GM18507 (cell line): ENCODE results near the gene MTX2.
"Not testable (repeated sequence)": the region's sequence is repeated elsewhere in the genome, so short reads cannot be mapped to it uniquely, and the experiment has no call there.

Experiments used
- DNase-seq: peaks from one replicate; pipeline ENCODE4 v3.0.0; 2011; ENCODE audit warnings: low read depth; ENCODE audit not compliant: insufficient read length; ENCODE audit errors: extremely low spot score
- FAIRE-seq: peaks from 2 replicates; lab custom pipeline; 2011; peaks lifted over from hg19 to GRCh38; lab: Jason Lieb, UNC

Gene MTX2

DNA sequence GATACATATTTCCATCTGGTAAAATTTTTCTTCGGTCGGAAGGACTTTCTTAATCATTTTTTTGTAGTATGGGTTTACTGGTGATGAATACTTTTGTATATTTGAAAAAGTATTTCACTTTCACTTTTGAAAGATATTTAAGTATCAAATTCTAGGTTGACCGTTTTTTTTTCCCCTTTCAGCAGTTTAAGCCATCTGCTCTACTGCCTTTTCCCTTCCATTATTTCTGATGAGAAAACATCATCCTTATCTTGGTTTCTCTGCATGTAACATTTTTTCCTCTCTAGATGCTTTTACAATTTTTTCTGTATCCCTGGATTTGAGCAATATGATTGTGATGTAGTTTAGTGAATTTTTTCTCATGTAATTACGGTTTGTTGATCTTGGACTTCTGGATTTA is 87.0 kb downstream of the MTX2 start:
- DNase-seq (no peak), FAIRE-seq (no peak)

DNA sequence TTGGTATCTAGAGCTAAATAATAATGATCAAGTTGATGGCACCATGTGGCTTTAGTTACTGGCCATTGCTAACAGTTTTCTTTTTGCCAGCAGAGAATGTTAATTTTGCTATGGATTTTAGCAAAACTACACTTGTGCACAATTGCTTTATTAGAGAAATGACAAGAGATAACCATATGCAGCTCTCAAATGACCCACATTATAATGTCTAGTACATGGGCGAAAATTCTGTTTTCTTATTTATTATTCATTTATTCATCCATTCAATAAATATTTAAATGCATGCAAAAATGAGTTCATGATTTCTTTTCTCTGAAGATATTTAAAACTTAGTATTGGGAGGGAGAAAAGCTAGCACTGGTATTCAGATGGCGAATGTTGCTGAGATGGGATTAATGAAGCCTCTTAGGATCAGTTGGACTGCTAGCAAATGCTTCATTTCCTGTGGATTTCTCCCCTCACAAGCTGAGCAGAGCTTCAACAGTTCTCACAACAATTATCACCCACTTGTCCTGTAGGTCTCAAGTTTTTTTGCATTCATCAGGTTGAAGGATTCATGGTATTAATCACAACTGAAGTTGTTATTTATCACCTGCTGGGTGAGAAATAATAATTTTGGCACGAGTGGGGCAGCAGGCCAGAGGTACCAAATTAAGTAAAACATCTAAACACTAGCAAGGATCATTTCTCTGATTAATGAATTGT is 95.2 kb downstream of the MTX2 start:
- no peak for DNase-seq
- FAIRE-seq: no peak

DNA sequence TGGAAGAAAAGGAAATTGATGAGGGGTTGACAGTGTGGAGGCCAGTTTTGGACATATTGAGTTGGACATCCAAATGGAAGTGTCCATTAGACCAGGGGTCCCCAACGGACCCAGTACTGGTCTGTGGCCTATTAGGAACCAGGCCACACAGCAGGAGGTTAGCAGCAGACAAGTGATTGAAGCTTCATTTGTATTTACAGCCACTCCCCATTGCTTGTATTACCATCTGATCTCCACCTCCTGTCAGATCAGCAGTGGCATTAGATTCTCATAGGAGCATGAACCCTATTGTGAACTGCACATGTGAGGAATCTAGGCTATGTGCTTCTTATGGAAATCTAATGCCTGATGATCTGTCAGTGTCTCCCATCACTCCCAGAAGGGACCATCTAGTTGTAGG is 99.1 kb downstream of the MTX2 start:
- FAIRE-seq (no peak), DNase-seq (no peak)

DNA sequence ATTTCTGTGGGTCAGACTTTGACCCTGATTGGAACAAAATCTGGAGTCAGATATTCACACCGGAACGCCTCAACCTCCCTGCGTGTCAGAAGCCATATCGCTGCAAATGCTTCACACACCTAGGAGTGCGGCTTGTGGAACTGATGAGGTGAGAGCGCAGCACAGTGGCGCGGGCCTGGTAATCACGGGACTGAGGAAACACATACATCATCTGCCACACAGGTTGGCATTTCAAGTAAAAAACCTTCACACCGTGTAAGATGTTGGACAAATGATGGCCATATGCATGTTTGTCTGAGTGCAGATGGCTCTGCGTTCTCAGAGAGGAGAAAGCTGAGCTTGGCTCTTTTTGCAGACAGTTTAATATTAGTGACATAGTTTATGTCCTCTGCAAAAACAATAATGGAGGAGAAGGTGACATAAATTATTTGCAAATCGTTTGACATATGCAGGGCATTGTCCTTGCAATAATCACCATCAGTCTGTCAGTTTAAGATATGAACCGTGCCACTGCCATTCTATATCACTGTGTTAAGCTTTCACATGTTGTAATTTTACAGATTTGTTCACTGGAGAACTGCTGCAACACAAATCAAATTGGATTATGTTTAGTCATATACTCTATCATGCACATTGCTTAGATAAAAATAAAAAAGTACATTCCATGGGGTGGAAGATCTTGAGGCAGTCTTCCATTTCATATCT is 101.4 kb downstream of the MTX2 start:
- DNase-seq: no peak
- no peak for FAIRE-seq

DNA sequence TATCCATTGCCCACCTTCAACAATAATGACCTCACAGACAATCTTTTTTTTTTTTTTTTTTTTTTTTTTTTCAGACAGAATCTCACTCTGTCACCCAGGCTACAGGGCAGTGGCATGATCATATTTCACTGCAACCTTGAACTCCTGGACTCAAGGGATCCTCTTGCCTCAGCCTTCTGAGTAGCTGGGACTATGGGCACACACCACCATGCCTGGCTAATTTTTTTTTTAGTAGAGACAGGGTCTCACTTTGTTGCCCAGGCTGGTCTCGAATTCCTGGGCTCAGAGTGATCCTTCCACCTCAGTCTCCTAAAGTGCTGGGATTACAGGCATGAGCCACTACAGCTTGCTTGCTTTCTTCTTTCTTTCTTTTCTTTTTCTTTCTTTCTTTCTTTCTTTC is 103.9 kb downstream of the MTX2 start:
- FAIRE-seq, DNase-seq: not testable (repeated sequence)

DNA sequence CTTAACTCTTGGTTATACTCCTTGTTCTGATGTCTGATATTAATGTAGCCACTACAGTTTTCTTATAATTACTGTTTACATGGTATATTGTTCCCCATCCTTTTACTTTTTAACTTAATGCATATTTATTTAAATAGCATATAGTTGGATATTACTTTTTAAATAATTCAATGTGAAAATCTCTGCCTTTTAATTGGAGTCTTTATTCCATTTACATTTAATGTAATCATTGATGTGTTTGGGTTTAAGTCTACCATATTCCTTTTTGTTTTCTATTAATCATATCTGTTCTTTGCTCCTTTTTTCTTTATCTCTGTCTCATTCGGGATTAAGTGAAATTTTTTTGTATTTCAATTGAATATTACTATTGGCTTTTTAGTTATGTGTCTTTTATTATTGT is 109.1 kb downstream of the MTX2 start:
- FAIRE-seq (no peak), DNase-seq (no peak)

DNA sequence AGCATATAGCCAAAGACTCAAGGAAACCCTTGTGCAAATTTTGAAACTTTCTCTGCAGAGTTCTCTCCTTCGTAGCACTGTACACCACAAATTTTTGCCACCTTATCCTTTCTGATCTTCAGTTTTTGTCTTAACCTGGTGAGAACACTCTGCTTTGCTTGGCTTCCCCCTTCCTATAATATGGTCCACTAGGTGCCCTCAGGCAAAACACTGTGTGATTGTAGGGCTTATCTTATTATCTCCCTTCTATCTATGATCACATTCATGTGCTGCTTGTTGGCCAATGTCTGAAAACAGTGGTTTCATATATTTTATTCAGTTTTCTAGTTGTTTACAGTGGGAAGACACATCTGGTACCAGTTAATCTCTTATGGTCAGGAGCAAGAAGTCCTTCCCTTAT is 111.1 kb downstream of the MTX2 start:
- no peak for FAIRE-seq
- DNase-seq: no peak

DNA sequence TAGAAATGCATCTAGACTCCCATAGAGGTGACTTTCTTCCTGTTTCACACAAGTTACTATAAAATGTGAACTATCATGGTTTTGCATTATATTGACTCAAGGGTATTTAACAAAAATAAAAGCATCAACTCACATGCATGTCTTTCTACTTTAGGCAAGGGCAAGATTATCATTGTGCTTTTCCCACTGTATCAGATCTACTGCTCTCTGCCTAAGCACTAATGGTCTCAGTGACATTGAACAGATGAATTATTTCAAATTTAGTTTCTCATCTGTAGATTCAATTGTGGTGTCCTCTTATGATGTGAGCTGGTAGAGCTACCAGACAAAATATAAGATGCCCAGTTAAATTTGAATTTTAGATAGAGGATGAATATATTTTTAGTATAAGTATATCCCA is 113.9 kb downstream of the MTX2 start:
- no peak for FAIRE-seq
- no peak for DNase-seq

DNA sequence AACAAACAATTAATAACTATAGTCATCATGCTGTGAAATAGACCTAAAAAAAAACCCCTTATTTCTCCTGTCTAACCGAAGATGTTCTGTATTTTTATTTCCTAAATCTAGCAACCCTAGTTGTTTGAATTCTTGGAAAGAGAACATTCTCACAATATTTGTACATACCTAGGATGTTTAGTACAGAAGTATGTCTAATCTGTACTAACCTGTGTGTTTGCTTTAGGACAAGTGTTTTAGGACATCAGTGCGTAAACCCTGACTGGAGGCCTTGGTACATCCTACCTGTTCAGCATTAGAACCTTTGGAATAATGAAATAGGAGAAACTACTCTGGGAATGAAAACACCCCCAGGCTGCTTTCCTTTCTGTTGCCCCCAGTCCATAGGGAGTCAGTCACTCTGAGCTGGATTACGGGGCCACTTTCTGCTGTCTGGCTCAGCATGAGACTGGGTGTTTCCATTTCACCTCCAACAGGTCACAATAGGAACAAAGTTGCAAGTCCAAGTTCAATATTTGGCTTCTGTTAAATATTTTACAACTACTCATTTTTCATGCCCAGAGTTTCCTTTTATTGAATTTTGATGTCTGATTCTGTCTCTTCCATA is 114.7 kb downstream of the MTX2 start:
- no peak for DNase-seq
- no peak for FAIRE-seq

DNA sequence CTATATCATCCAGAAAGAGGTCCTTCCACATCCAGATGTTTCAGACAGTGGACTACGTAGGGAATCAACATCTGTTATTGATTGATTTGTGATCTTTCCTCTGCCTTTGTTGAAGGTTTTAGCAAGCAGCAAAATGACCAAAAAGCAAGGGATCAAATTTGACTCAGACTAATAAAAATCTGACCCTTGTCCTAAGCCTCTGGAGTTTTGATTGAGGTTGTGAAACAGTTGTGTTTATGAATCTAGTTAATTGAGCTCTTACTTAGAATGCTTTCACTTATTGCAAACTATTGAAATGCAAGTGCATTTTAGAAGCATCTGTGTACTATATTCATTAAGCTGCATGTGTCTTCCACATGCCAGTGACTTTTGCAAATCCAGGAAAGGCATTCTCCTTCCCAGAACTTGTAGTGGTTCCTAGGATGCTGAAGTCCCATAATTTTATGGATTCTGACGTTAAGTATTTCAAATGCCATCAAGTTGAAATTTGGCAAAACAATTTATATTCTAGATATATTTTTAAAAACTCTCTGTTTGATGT is 116.0 kb downstream of the MTX2 start:
- no peak for FAIRE-seq

DNA sequence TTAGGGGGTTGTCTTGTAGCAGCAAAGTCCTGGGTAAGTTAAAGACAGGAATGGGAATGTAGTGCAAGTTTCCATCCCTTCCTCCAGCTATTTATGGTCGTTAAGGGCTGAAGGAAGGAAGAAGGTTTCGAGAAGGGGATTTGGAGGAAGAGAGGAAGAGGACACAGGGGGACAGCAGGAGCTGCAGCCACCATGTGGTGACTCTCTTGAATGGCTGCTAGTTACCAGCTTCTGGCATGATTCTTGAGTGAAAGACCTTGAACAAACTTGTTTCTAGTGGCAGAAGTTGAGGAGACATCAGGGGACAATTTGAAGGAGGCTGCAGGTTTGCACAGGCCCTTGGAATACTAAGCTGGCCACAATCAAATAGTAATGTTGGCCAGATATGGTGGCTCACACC is 116.6 kb downstream of the MTX2 start:
- DNase-seq (no peak), FAIRE-seq (no peak)

More for the DNA sequence above, 116.0 kb downstream of the MTX2 start:
- DNase-seq: no peak
